Keratinocyte (primary cell): Measurements from ENCODE around the gene FUOM. TPM values are rescaled to one million over a fixed set of nuclear protein-coding genes. Genes with fewer than 3 reads are reported as not detected.

Experiments used
- DNase-seq: peaks from one replicate; pipeline ENCODE4 v3.0.0-alpha.2; 2011; ENCODE audit warnings: low read depth, missing footprints, low spot score
- FAIRE-seq: peaks from 2 replicates; lab custom pipeline; 2011; peaks lifted over from hg19 to GRCh38; lab: Jason Lieb, UNC
- H2AFZ ChIP-seq: 2 replicates; pipeline ENCODE4 v1.6.0; 2012; ENCODE audit warnings: low read length, control low read depth, inconsistent platforms; ENCODE audit not compliant: control insufficient read depth
- H3K27ac ChIP-seq: 2 replicates; pipeline ENCODE4 v1.5.1; 2011; ENCODE audit warnings: low read length; ENCODE audit not compliant: control insufficient read depth, insufficient read depth
- H3K27me3 ChIP-seq: 3 replicates; pipeline ENCODE4 v1.6.0; 2011; ENCODE audit warnings: low read length; ENCODE audit not compliant: control insufficient read depth, insufficient read depth; ENCODE audit errors: extremely low read depth
- H3K36me3 ChIP-seq, 2 experiments: 2 replicates in 1 of 2; 3 replicates in 1 of 2; pipeline ENCODE4 v1.5.1; 2011; ENCODE audit warnings: low read length in 2 of 2, mild to moderate bottlenecking in 1 of 2; ENCODE audit not compliant: control insufficient read depth in 2 of 2, insufficient read depth in 2 of 2; ENCODE audit errors: extremely low read depth in 1 of 2
- H3K4me1 ChIP-seq: 3 replicates; pipeline ENCODE4 v1.5.1; 2011; ENCODE audit warnings: low read length; ENCODE audit not compliant: control insufficient read depth, insufficient read depth; ENCODE audit errors: extremely low read depth
- H3K4me2 ChIP-seq: 3 replicates; pipeline ENCODE4 v1.6.0; 2011; ENCODE audit warnings: low read depth, low read length; ENCODE audit not compliant: control insufficient read depth, insufficient read depth; ENCODE audit errors: extremely low read depth
- H3K4me3 ChIP-seq, 3 experiments: fragments of 200-600 bp in 1 of 3; sonication (generic) in 1 of 3; 2 replicates in 2 of 3; 3 replicates in 1 of 3; pipeline ENCODE4 v1.5.1; 2011 to 2016; ENCODE audit warnings: low read length in 3 of 3, mild to moderate bottlenecking in 3 of 3, control low read depth in 2 of 3, inconsistent platforms in 1 of 3, low read depth in 1 of 3, mixed read lengths in 1 of 3, mixed run types in 1 of 3, moderate library complexity in 1 of 3; ENCODE audit not compliant: control insufficient read depth in 2 of 3, insufficient read depth in 2 of 3; ENCODE audit errors: extremely low read depth in 1 of 3
- H3K79me2 ChIP-seq: 2 replicates; pipeline ENCODE4 v1.6.0; 2012; ENCODE audit warnings: low read length; ENCODE audit not compliant: control insufficient read depth, insufficient read depth
- H3K9ac ChIP-seq: 3 replicates; pipeline ENCODE4 v1.6.0; 2011; ENCODE audit warnings: low read length; ENCODE audit not compliant: control insufficient read depth, insufficient read depth; ENCODE audit errors: extremely low read depth
- H3K9me1 ChIP-seq: 3 replicates; pipeline ENCODE4 v1.6.0; 2011; ENCODE audit warnings: low read length; ENCODE audit not compliant: control insufficient read depth, insufficient read depth; ENCODE audit errors: extremely low read depth
- H3K9me3 ChIP-seq: 2 replicates; pipeline ENCODE4 v1.5.1; 2012; ENCODE audit warnings: low read depth, low read length; ENCODE audit not compliant: control insufficient read depth
- H4K20me1 ChIP-seq: 3 replicates; pipeline ENCODE4 v1.6.0; 2011; ENCODE audit warnings: low read length; ENCODE audit not compliant: control insufficient read depth, insufficient read depth; ENCODE audit errors: extremely low read depth
- EZH2 ChIP-seq: IDR thresholded peaks from one replicate; pipeline ENCODE4 v1.6.1; 2012; ENCODE audit warnings: inconsistent platforms, mild to moderate bottlenecking, low read length, moderate library complexity
- dilution Hi-C: fragments of 300-500 bp; cut with MboI; formaldehyde crosslinking; loops from one replicate; pipeline ENCODE4 v1.7.0; 2020; ENCODE audit warnings: low sequenced_read_pairs; ENCODE audit not compliant: extremely low pct_ligation_motif_present
- polyA plus RNA-seq, 5 experiments: library from polyadenylated mRNA; depleted of rRNA in 3 of 5; stranded (reverse) in 3 of 5; stranded (forward) in 1 of 5; unstranded in 1 of 5; fragments of >200 nt; gene quantifications; 1 replicate in 1 of 5; 2 replicates in 3 of 5; 3 replicates in 1 of 5; pipeline versions ENCODE4 v1.2.1 to v1.2.3, GENCODE V29; 2011 to 2012; ENCODE audit warnings: missing spikeins in 2 of 5, low read depth in 1 of 5, low replicate concordance in 1 of 5
- TF ChIP-seq, protein P1 (sequence below), 3 experiments: IDR thresholded peaks in 1 of 3; conservative IDR thresholded peaks in 1 of 3; optimal IDR thresholded peaks in 1 of 3; 2 replicates in 2 of 3; 3 replicates in 1 of 3; pipeline versions ENCODE3 to v1.5.1; 2011; ENCODE audit warnings: low read length in 3 of 3, mild to moderate bottlenecking in 3 of 3, moderate library complexity in 2 of 3, control low read depth in 1 of 3, inconsistent platforms in 1 of 3; ENCODE audit not compliant: insufficient read depth in 2 of 3; ENCODE audit errors: extremely low read depth in 1 of 3

The FUOM gene
- polyA plus RNA-seq, 1 donor (not counting 4 experiments of a cell fraction or from before 2014, with no cell fraction given) = 11.3 TPM

DNA sequence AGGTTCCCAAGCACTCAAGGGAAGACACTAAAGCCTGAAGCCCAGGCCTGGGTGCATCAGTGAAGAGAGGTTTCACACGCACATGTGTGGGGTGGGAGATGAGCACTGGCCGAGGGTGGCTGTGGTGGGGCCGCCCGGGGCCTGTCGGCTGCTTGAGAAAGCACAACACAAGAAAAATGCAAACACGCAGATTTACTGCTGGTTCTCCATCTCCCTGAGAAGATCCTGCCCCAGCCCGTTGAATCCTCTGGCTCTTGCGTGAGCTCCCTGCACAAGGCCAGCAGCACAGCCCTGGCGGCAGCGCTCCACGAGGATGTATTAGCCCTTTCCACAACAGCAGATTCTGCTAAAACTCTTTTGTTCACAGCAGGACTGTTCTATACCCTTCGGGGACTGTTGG is 42.9 kb downstream of the FUOM start:
- Histone ChIP-seq H4K20me1 (no peaks in the 10 kb centered on the region), H3K4me2 (no peak overlapping the region), H3K36me3 (peaks cover 6 to 12% of the 10 kb centered on the region in 2 experiments), H3K4me3 (no peak overlapping the region), H3K27me3 (peaks cover 3% of the 10 kb centered on the region), H3K27ac (no peak overlapping the region), H3K9ac (no peak overlapping the region), H3K4me1 (no peaks in the 10 kb centered on the region), H3K9me3 (no peaks in the 10 kb centered on the region), H2AFZ (no peak overlapping the region), H3K9me1 (no peaks in the 10 kb centered on the region), H3K79me2 (no peaks in the 10 kb centered on the region)
- dilution Hi-C loops = no loop called here
- FAIRE-seq = no peak
- DNase-seq = no peak
- no peak for TF ChIP-seq EZH2
- TF ChIP-seq, protein P1, sequence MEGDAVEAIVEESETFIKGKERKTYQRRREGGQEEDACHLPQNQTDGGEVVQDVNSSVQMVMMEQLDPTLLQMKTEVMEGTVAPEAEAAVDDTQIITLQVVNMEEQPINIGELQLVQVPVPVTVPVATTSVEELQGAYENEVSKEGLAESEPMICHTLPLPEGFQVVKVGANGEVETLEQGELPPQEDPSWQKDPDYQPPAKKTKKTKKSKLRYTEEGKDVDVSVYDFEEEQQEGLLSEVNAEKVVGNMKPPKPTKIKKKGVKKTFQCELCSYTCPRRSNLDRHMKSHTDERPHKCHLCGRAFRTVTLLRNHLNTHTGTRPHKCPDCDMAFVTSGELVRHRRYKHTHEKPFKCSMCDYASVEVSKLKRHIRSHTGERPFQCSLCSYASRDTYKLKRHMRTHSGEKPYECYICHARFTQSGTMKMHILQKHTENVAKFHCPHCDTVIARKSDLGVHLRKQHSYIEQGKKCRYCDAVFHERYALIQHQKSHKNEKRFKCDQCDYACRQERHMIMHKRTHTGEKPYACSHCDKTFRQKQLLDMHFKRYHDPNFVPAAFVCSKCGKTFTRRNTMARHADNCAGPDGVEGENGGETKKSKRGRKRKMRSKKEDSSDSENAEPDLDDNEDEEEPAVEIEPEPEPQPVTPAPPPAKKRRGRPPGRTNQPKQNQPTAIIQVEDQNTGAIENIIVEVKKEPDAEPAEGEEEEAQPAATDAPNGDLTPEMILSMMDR (optimal IDR thresholded peaks at IDR 0.05 in 1 of 3, IDR thresholded peaks at IDR 0.05 in 1 of 3, conservative IDR thresholded peaks at IDR 0.05 in 1 of 3; ENCODE audit: extremely low read depth in 1 of 3, insufficient read depth in 2 of 3, low read length in 3 of 3) = no peak

DNA sequence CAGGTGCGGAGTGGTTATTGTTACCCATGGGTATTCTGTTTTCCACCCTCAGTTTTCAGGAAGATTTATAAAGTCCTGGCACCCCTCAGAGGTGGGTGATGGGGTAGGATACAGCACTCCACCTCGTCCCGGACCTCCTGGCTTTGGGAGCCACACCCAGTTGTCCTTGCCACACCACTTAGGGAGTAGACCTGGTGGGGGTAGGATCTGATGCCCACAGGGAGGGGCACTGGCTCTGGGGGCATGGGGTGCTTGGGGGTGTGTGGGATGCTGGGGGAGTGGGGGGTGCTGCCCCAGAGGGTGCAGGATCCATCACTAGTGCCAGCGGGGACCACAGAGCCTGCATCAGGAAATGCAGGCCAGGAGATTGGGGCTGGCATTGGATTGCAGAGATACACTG is 44.6 kb downstream of the FUOM start:
- Histone ChIP-seq H3K79me2 (peaks cover 3% of the 10 kb centered on the region), H3K4me2 (no peak overlapping the region), H3K9me1 (no peaks in the 10 kb centered on the region), H4K20me1 (no peaks in the 10 kb centered on the region), H3K9ac (no peak overlapping the region), H2AFZ (no peak overlapping the region), H3K4me1 (peaks cover 3% of the 10 kb centered on the region), H3K9me3 (no peaks in the 10 kb centered on the region), H3K27me3 (no peaks in the 10 kb centered on the region), H3K36me3 (peaks cover 12% of the 10 kb centered on the region in 2 experiments), H3K4me3 (no peak overlapping the region), H3K27ac (no peak overlapping the region)
- TF ChIP-seq, protein P1 (optimal IDR thresholded peaks at IDR 0.05 in 1 of 3, IDR thresholded peaks at IDR 0.05 in 1 of 3, conservative IDR thresholded peaks at IDR 0.05 in 1 of 3; ENCODE audit: extremely low read depth in 1 of 3, insufficient read depth in 2 of 3, low read length in 3 of 3) = no peak
- no peak for TF ChIP-seq EZH2
- dilution Hi-C loops = no loop called here
- FAIRE-seq (no peak), DNase-seq (no peak)
